C4-2B (cell line): Measurements from ENCODE around the gene THADA.

ENCODE experiments used
- ZFX ChIP-seq: fragments of 450-650 bp; IDR thresholded peaks from 2 replicates; pipeline ENCODE4 v1.6.1; 2017
- TF ChIP-seq, protein P1 (sequence below): fragments of 450-650 bp; conservative IDR thresholded peaks from 2 replicates; pipeline ENCODE4 v1.5.1; 2017; ENCODE audit warnings: mild to moderate bottlenecking

DNA sequence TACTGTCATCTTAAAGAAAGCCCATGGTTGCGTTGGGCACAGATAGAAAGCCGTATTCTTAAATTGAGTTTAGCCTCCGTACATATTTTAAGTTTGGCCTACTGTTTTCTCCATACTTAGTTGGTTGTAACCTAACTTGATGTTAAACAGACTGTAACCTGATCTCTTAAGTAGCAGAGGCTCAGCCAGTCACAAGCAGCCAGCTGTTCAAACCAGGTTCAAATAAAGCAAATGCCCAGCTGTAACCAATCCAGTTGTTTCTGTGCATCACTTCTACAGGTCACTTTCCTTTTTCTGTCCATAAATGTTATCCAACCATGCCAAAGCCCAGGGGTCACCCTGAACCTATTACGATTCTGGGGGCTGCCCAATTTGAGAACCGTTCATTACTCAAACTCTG, 10.0 kb upstream of the THADA start:
- TF ChIP-seq, protein P1, sequence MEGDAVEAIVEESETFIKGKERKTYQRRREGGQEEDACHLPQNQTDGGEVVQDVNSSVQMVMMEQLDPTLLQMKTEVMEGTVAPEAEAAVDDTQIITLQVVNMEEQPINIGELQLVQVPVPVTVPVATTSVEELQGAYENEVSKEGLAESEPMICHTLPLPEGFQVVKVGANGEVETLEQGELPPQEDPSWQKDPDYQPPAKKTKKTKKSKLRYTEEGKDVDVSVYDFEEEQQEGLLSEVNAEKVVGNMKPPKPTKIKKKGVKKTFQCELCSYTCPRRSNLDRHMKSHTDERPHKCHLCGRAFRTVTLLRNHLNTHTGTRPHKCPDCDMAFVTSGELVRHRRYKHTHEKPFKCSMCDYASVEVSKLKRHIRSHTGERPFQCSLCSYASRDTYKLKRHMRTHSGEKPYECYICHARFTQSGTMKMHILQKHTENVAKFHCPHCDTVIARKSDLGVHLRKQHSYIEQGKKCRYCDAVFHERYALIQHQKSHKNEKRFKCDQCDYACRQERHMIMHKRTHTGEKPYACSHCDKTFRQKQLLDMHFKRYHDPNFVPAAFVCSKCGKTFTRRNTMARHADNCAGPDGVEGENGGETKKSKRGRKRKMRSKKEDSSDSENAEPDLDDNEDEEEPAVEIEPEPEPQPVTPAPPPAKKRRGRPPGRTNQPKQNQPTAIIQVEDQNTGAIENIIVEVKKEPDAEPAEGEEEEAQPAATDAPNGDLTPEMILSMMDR, result no peak
- no peak for TF ChIP-seq ZFX
